GM12878 (cell line): ENCODE data around the gene DDX39B. TPM values are rescaled to one million over a fixed set of nuclear protein-coding genes. Genes with fewer than 3 reads are reported as not detected.

Source experiments
- ATAC-seq: fragments of 200-7000 bp; cut with Tn5 transposase; 3 replicates; pipeline ENCODE4 v1.9.1; 2020; ENCODE audit warnings: mild to moderate bottlenecking, moderate library complexity
- BruUV-seq: library from RNA; stranded (reverse); fragments of 400-500 nt; replicated peaks from 2 replicates; lab custom pipeline; 2021; lab: Mats Ljungman, UMichigan
- CTCF ChIA-PET: fragments of 300-600 bp; sonication (Branson Sonifier 250); formaldehyde crosslinking; extraction: SDS; loops from one replicate; lab custom pipeline; 2021; ENCODE audit warnings: inconsistent platforms; lab: Yijun Ruan, JAX
- POLR2A ChIA-PET: fragments of 350-600 bp; formaldehyde crosslinking; extraction: SDS; loops from one replicate; lab custom pipeline; 2021; ENCODE audit warnings: inconsistent platforms; lab: Charles Lee
- RAD21 ChIA-PET: fragments of 300-600 bp; sonication (Branson Sonifier 250); formaldehyde crosslinking; loops from one replicate; lab custom pipeline; 2023; ENCODE audit warnings: antibody characterized with exemption; ENCODE audit not compliant: unreplicated experiment; lab: Charles Lee
- SMC1A ChIA-PET: fragments of 300-600 bp; sonication (Branson Sonifier 250); formaldehyde crosslinking; loops from one replicate; lab custom pipeline; 2023; ENCODE audit not compliant: unreplicated experiment, uncharacterized antibody; lab: Charles Lee
- DNase-seq: peaks from one replicate; pipeline ENCODE4 v3.0.0-alpha.2; 2011; ENCODE audit warnings: low read depth, low spot score
- FAIRE-seq: peaks from 3 replicates; lab custom pipeline; 2011; peaks lifted over from hg19 to GRCh38; lab: Jason Lieb, UNC
- H2AFZ ChIP-seq: 2 replicates; pipeline ENCODE4 v1.6.0; 2011; ENCODE audit warnings: low read depth, low read length, control low read depth; ENCODE audit not compliant: control insufficient read depth
- H3K27ac ChIP-seq: 2 replicates; pipeline ENCODE4 v1.5.1; 2011; ENCODE audit warnings: control low read depth; ENCODE audit not compliant: control insufficient read depth, insufficient read depth
- H3K27me3 ChIP-seq, 2 experiments: replicated peaks in 1 of 2; 2 replicates each; pipeline versions ENCODE4 v1.6.0 to v1.6.1; 2011; ENCODE audit warnings: low read length in 1 of 2; ENCODE audit not compliant: control insufficient read depth in 2 of 2, insufficient read depth in 2 of 2
- H3K36me3 ChIP-seq, 2 experiments: 2 replicates each; pipeline ENCODE4 v1.5.1; 2011; ENCODE audit warnings: low read length in 1 of 2; ENCODE audit not compliant: control insufficient read depth in 2 of 2, insufficient read depth in 2 of 2
- H3K4me1 ChIP-seq: 2 replicates; pipeline ENCODE4 v1.6.1; 2011; ENCODE audit warnings: mild to moderate bottlenecking, low read length, moderate library complexity, mixed read lengths; ENCODE audit not compliant: control insufficient read depth, insufficient read depth
- H3K4me2 ChIP-seq: 2 replicates; pipeline ENCODE4 v1.6.0; 2011; ENCODE audit warnings: control low read depth; ENCODE audit not compliant: control insufficient read depth, insufficient read depth
- H3K4me3 ChIP-seq: fragments of 200-600 bp; sonication (generic); 2 replicates; pipeline ENCODE4 v1.5.1; 2016
- H3K79me2 ChIP-seq: 2 replicates; pipeline ENCODE4 v1.6.0; 2011; ENCODE audit warnings: low read length; ENCODE audit not compliant: control insufficient read depth, insufficient read depth
- H3K9ac ChIP-seq: 2 replicates; pipeline ENCODE4 v1.8.0; 2011; ENCODE audit warnings: low read length, control low read depth, mixed read lengths; ENCODE audit not compliant: control insufficient read depth, insufficient read depth
- H3K9me3 ChIP-seq: replicated peaks from 3 replicates; pipeline ENCODE4 v1.5.1; 2011; ENCODE audit warnings: mild to moderate bottlenecking, low read length; ENCODE audit not compliant: control insufficient read depth, insufficient read depth
- H4K20me1 ChIP-seq: 2 replicates; pipeline ENCODE4 v1.6.0; 2011; ENCODE audit not compliant: control insufficient read depth, insufficient read depth
- BACH1 ChIP-seq: fragments of 450-650 bp; IDR thresholded peaks from 2 replicates; pipeline ENCODE4 v1.6.1; 2017; ENCODE audit warnings: mild to moderate bottlenecking, borderline replicate concordance
- ETV6 ChIP-seq, 2 experiments: fragments of 450-650 bp in 1 of 2; IDR thresholded peaks in 1 of 2; conservative IDR thresholded peaks in 1 of 2; 2 replicates each; pipeline ENCODE4 v1.6.1; 2014; ENCODE audit warnings: antibody characterized with exemption in 1 of 2, borderline replicate concordance in 1 of 2, low read depth in 1 of 2, mild to moderate bottlenecking in 1 of 2, moderate library complexity in 1 of 2
- GATAD2B ChIP-seq: fragments of 450-650 bp; conservative IDR thresholded peaks from 2 replicates; pipeline ENCODE4 v1.6.1; 2017; ENCODE audit warnings: low read depth, mild to moderate bottlenecking, moderate library complexity
- HDGF ChIP-seq: fragments of 450-650 bp; IDR thresholded peaks from 2 replicates; pipeline ENCODE4 v1.6.1; 2016; ENCODE audit warnings: antibody characterized with exemption
- MXI1 ChIP-seq: fragments of 150-350 bp; IDR thresholded peaks from 2 replicates; pipeline ENCODE4 v1.6.1; 2011; ENCODE audit warnings: low read depth, mild to moderate bottlenecking, inconsistent platforms, low read length, improper control_type of control experiment
- NFYA ChIP-seq: IDR thresholded peaks from 2 replicates; pipeline ENCODE4 v1.6.1; 2011; ENCODE audit warnings: low read depth, mild to moderate bottlenecking, low read length, improper control_type of control experiment, borderline replicate concordance
- NR2C1 ChIP-seq: fragments of 450-650 bp; IDR thresholded peaks from 2 replicates; pipeline ENCODE4 v1.6.1; 2017; ENCODE audit warnings: antibody characterized with exemption, mild to moderate bottlenecking, moderate library complexity
- NR2F1 ChIP-seq: fragments of 450-650 bp; conservative IDR thresholded peaks from 2 replicates; pipeline ENCODE4 v1.6.1; 2017; ENCODE audit warnings: mild to moderate bottlenecking
- PAX8 ChIP-seq: fragments of 450-650 bp; IDR thresholded peaks from 2 replicates; pipeline ENCODE4 v1.6.1; 2017; ENCODE audit warnings: mild to moderate bottlenecking, moderate library complexity
- POLR2AphosphoS2 ChIP-seq: IDR thresholded peaks from 2 replicates; pipeline ENCODE4 v1.6.1; 2011; ENCODE audit warnings: low read depth, mild to moderate bottlenecking, low read length, improper control_type of control experiment, moderate library complexity
- POLR2AphosphoS5 ChIP-seq: IDR thresholded peaks from 2 replicates; pipeline ENCODE4 v1.6.1; 2011; ENCODE audit warnings: mild to moderate bottlenecking, low read length, inconsistent platforms
- REST ChIP-seq: IDR thresholded peaks from 2 replicates; pipeline ENCODE4 v1.6.1; 2012; ENCODE audit warnings: mild to moderate bottlenecking, low read depth, low read length
- RUNX3 ChIP-seq: IDR thresholded peaks from 2 replicates; pipeline ENCODE4 v1.6.1; 2012; ENCODE audit warnings: low read length, inconsistent platforms
- SUZ12 ChIP-seq: fragments of 200-600 bp; sonication (generic); IDR thresholded peaks from one replicate; pipeline ENCODE4 v1.6.1; 2018; ENCODE audit warnings: antibody characterized with exemption, mild to moderate bottlenecking; ENCODE audit not compliant: unreplicated experiment
- ZBED1 ChIP-seq: IDR thresholded peaks from 2 replicates; pipeline ENCODE4 v1.6.1; 2016; ENCODE audit warnings: borderline replicate concordance
- ZSCAN29 ChIP-seq: fragments of 450-650 bp; IDR thresholded peaks from 2 replicates; pipeline ENCODE4 v1.6.1; 2017; ENCODE audit warnings: mild to moderate bottlenecking, moderate library complexity
- WGBS: methylation state at CpG from one replicate; pipeline ENCODE4 v1.1.6; 2016; ENCODE audit warnings: low lambda C conversion rate; ENCODE audit not compliant: insufficient replicate concordance, insufficient coverage; ENCODE audit errors: missing lambda C conversion rate; 5-methylcytosine and 5-hydroxymethylcytosine counted together
- in situ Hi-C: fragments of 300-500 bp; cut with MboI; formaldehyde crosslinking; loops from 9 replicates; pipeline ENCODE4 v1.14.3; 2018; ENCODE audit warnings: mixed read lengths
- intact Hi-C: fragments of 100-400 bp; cut with micrococcal nuclease; formaldehyde crosslinking; loops from one replicate; pipeline ENCODE4 v1.14.2; 2022; ENCODE audit not compliant: unreplicated experiment
- polyA plus RNA-seq, 11 experiments: library from polyadenylated mRNA; depleted of rRNA in 4 of 11; unstranded in 6 of 11; stranded (reverse) in 5 of 11; fragments of >200 nt; fragmentation: Nextera tagmentation in 4 of 11; fragmentation: Illumina TruSeq in 1 of 11; extraction: Ambion mirVana in 4 of 11; extraction: Trizol in 1 of 11; gene quantifications; 1 replicate in 1 of 11; 2 replicates in 10 of 11; pipeline versions ENCODE4 v1.2.1 to v1.2.3, GENCODE V29; 2011 to 2016; ENCODE audit warnings: inconsistent platforms in 2 of 11, missing spikeins in 2 of 11, low read depth in 1 of 11
- total RNA-seq, 4 experiments: library from RNA; depleted of rRNA in 3 of 4; stranded (reverse); fragments of >200 nt in 3 of 4; fragmentation: Illumina TruSeq in 1 of 4; extraction: Trizol in 1 of 4; gene quantifications; 2 replicates each; pipeline versions ENCODE4 v1.2.1 to v1.2.3, GENCODE V29; 2013 to 2021
- TF ChIP-seq, protein P1 (sequence below): fragments of 450-650 bp; IDR thresholded peaks from 2 replicates; pipeline ENCODE4 v1.6.1; 2016; ENCODE audit warnings: mild to moderate bottlenecking
- TF ChIP-seq, protein P2 (sequence below): IDR thresholded peaks from 2 replicates; pipeline ENCODE4 v1.6.1; 2011; ENCODE audit warnings: low read depth, mild to moderate bottlenecking, low read length, moderate library complexity, borderline replicate concordance; ENCODE audit errors: extremely low read depth

The DDX39B gene
- total and polyA plus RNA-seq, 10 of the 15 experiments (the other 5 are each of a cell fraction or from before 2014, with no cell fraction given) = 271 to 661 (median 330) TPM

- TF ChIP-seq ETV6 (conservative IDR thresholded peaks at IDR 0.05 in 1 of 2, IDR thresholded peaks at IDR 0.05 in 1 of 2; ENCODE audit: borderline replicate concordance in 1 of 2, low read depth in 1 of 2) = no peak
- TF ChIP-seq, protein P1, sequence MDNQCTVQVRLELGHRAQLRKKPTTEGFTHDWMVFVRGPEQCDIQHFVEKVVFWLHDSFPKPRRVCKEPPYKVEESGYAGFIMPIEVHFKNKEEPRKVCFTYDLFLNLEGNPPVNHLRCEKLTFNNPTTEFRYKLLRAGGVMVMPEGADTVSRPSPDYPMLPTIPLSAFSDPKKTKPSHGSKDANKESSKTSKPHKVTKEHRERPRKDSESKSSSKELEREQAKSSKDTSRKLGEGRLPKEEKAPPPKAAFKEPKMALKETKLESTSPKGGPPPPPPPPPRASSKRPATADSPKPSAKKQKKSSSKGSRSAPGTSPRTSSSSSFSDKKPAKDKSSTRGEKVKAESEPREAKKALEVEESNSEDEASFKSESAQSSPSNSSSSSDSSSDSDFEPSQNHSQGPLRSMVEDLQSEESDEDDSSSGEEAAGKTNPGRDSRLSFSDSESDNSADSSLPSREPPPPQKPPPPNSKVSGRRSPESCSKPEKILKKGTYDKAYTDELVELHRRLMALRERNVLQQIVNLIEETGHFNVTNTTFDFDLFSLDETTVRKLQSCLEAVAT = no peak
These were observed 51.5 kb downstream of the DDX39B start (continued) for GRCh38 chr6:31490115-31490873.

DNA sequence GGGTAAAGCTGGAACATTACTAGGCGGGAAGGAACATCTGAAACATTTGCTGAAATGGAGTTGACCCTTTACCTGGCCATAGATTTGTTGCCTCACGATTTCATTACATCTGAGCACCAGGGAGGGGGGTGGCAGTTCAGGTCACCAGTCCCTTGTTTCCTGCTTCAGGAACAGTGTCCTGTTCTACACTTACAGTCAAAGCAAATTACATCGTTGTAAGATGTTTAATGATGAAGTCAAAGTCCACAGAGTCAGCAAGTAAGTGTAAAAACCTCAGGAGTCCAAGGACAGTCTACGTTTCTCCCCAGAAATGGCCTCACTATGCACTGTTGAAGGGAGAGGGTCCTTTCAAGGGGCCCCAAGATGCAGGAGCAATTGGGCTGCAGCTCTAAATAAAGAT is 52.7 kb downstream of the DDX39B start:
- Histone ChIP-seq H3K9me3 (no peaks in the 10 kb centered on the region; the same call in 2 of the 3 replicates), H3K79me2 (peaks cover 13% of the 10 kb centered on the region), H3K4me2 (no peak overlapping the region), H3K27ac (no peak overlapping the region), H4K20me1 (no peaks in the 10 kb centered on the region), H3K9ac (no peak overlapping the region), H3K4me3 (no peak overlapping the region), H3K36me3 (no peaks in the 10 kb centered on the region; a peak in 1 of 4 replicates), H2AFZ (no peak overlapping the region), H3K4me1 (peaks cover 4% of the 10 kb centered on the region; the same call in 1 of the 2 replicates), H3K27me3 (no peaks in the 10 kb centered on the region)
- BruUV-seq = no TSS peak
- WGBS = 86% methylated on average over 2 of the region's 4 CpGs
- in situ Hi-C loops (no loop called here), intact Hi-C loops (no loop called here)
- ATAC-seq (no peak), FAIRE-seq (no peak), DNase-seq (no peak)
- RAD21 ChIA-PET = no interaction called here
- POLR2A ChIA-PET = no interaction called here
- SMC1A ChIA-PET = interaction anchor here (1.6 kb wide), 1 partner anchor 104 kb away, joined by 4 read pairs; the partner anchor contains the start of gene NCR3
- CTCF ChIA-PET = interaction anchor here (1.4 to 1.6 kb wide), 2 partner anchors 27 to 91 kb away, joined by 3 to 6 read pairs; no protein-coding TSS in a partner anchor
- TF ChIP-seq NR2C1 (no peak), PAX8 (no peak), REST (no peak), POLR2AphosphoS5 (no peak), GATAD2B (no peak), POLR2AphosphoS2 (no peak), BACH1 (no peak), NFYA (no peak), ZSCAN29 (no peak), HDGF (no peak), SUZ12 (no peak), MXI1 (no peak), ZBED1 (no peak), NR2F1 (no peak), RUNX3 (no peak)
- TF ChIP-seq, protein P2, sequence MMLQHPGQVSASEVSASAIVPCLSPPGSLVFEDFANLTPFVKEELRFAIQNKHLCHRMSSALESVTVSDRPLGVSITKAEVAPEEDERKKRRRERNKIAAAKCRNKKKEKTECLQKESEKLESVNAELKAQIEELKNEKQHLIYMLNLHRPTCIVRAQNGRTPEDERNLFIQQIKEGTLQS = no peak
